HAP-1 (cell line): ENCODE measurements around the gene CD28.
"Not testable (repeated sequence)": the region's sequence is repeated elsewhere in the genome, so short reads cannot be mapped to it uniquely, and the experiment has no call there.

Experiments used
- DNase-seq, 2 experiments: peaks; one replicate each; pipeline ENCODE4 v3.0.0-alpha.2; 2016 to 2020; ENCODE audit warnings: low spot score in 2 of 2
- H3K27me3 ChIP-seq: fragments of 250-450 bp; sonication (Bioruptor Pico); 2 replicates; pipeline ENCODE4 v1.5.1; 2020; ENCODE audit warnings: low read depth, mild to moderate bottlenecking, moderate library complexity
- H3K36me3 ChIP-seq: fragments of 250-450 bp; sonication (Bioruptor Pico); replicated peaks from 2 replicates; pipeline ENCODE4 v1.5.1; 2020; ENCODE audit warnings: mild to moderate bottlenecking
- H3K4me1 ChIP-seq: fragments of 250-450 bp; sonication (Bioruptor Pico); 2 replicates; pipeline ENCODE4 v1.5.1; 2020; ENCODE audit warnings: mild to moderate bottlenecking
- H3K4me3 ChIP-seq: fragments of 250-450 bp; sonication (Bioruptor Pico); 2 replicates; pipeline ENCODE4 v1.5.1; 2020; ENCODE audit warnings: mild to moderate bottlenecking, moderate library complexity
- H3K9me3 ChIP-seq: fragments of 250-450 bp; sonication (Bioruptor Pico); 2 replicates; pipeline ENCODE4 v1.5.1; 2020; ENCODE audit warnings: mild to moderate bottlenecking, moderate library complexity
- in situ Hi-C: fragments of 300-500 bp; cut with MboI; formaldehyde crosslinking; loops from 3 replicates; pipeline ENCODE4 v1.14.3; 2020; ENCODE audit warnings: low sequenced_read_pairs, inconsistent platforms, mixed read lengths

CD28 gene

GRCh38 chr2:203692031-203692710, 14.3 kb upstream of the CD28 start:
- Histone ChIP-seq H3K36me3 (no peaks in the 10 kb centered on the region), H3K4me1 (no peaks in the 10 kb centered on the region), H3K4me3 (no peak overlapping the region), H3K9me3 (no peaks in the 10 kb centered on the region), H3K27me3 (no peaks in the 10 kb centered on the region)
- no peak for DNase-seq
- in situ Hi-C loops = no loop called here

- DNase-seq = no peak
- H3K27me3 ChIP-seq = no peaks in the 10 kb centered on the region
- H3K36me3 ChIP-seq = no peaks in the 10 kb centered on the region
- no peaks in the 10 kb centered on the region for H3K9me3 ChIP-seq
- no peak overlapping the region for H3K4me3 ChIP-seq
- in situ Hi-C loops = no loop called here
- H3K4me1 ChIP-seq = no peaks in the 10 kb centered on the region
These were observed 13.1 kb upstream of the CD28 start for GRCh38 chr2:203693242-203693879.

GRCh38 chr2:203694191-203694590, 12.2 kb upstream of the CD28 start:
- DNase-seq = no peak
- no peaks in the 10 kb centered on the region for H3K27me3 ChIP-seq
- in situ Hi-C loops = no loop called here
- H3K4me1 ChIP-seq = no peaks in the 10 kb centered on the region
- H3K4me3 ChIP-seq = no peak overlapping the region
- no peaks in the 10 kb centered on the region for H3K36me3 ChIP-seq
- no peaks in the 10 kb centered on the region for H3K9me3 ChIP-seq

GRCh38 chr2:203697190-203697589, 9.2 kb upstream of the CD28 start:
- Histone ChIP-seq H3K27me3 (no peaks in the 10 kb centered on the region), H3K4me1 (no peaks in the 10 kb centered on the region), H3K4me3 (no peak overlapping the region), H3K9me3 (no peaks in the 10 kb centered on the region), H3K36me3 (no peaks in the 10 kb centered on the region)
- no peak for DNase-seq
- in situ Hi-C loops = no loop called here

GRCh38 chr2:203697763-203698162, 8.7 kb upstream of the CD28 start:
- in situ Hi-C loops, DNase-seq, H3K36me3 ChIP-seq, H3K27me3 ChIP-seq, H3K9me3 ChIP-seq, H3K4me3 ChIP-seq, H3K4me1 ChIP-seq: not testable (repeated sequence)

- H3K4me1 ChIP-seq, H3K4me3 ChIP-seq, H3K27me3 ChIP-seq, in situ Hi-C loops, H3K9me3 ChIP-seq, H3K36me3 ChIP-seq, DNase-seq: not testable (repeated sequence)
These were observed 8.0 kb upstream of the CD28 start for GRCh38 chr2:203698410-203698809.

- in situ Hi-C loops = no loop called here
- Histone ChIP-seq H3K4me3 (no peak overlapping the region), H3K27me3 (0 out of 2 replicates have a peak, but pooled peaks cover 2% of the 10 kb centered on the region), H3K4me1 (no peaks in the 10 kb centered on the region), H3K9me3 (no peaks in the 10 kb centered on the region), H3K36me3 (no peaks in the 10 kb centered on the region)
- no peak for DNase-seq
These were observed 2.0 kb upstream of the CD28 start for GRCh38 chr2:203704430-203704829.

GRCh38 chr2:203705178-203705577, 1.3 kb upstream of the CD28 start:
- Histone ChIP-seq H3K36me3 (no peaks in the 10 kb centered on the region), H3K9me3 (no peaks in the 10 kb centered on the region), H3K4me3 (no peak overlapping the region), H3K4me1 (no peaks in the 10 kb centered on the region), H3K27me3 (0 out of 2 replicates have a peak, but pooled peaks cover 2% of the 10 kb centered on the region)
- in situ Hi-C loops = no loop called here
- DNase-seq = no peak

- no peak overlapping the region for H3K4me3 ChIP-seq
- in situ Hi-C loops = no loop called here
- H3K4me1 ChIP-seq = no peaks in the 10 kb centered on the region
- H3K36me3 ChIP-seq = no peaks in the 10 kb centered on the region
- H3K9me3 ChIP-seq = no peaks in the 10 kb centered on the region
- H3K27me3 ChIP-seq = 0 out of 2 replicates have a peak, but pooled peaks cover 2% of the 10 kb centered on the region
- DNase-seq = no peak
These were observed 1.1 kb downstream of the CD28 start for GRCh38 chr2:203707530-203707929.

- no peak overlapping the region for H3K4me3 ChIP-seq
These were observed 2.5 kb downstream of the CD28 start for GRCh38 chr2:203708846-203709396.

GRCh38 chr2:203709416-203710040, 3.1 kb downstream of the CD28 start:
- no peak for DNase-seq
- no peaks in the 10 kb centered on the region for H3K36me3 ChIP-seq
- in situ Hi-C loops = no loop called here
- no peaks in the 10 kb centered on the region for H3K4me1 ChIP-seq
- no peaks in the 10 kb centered on the region for H3K9me3 ChIP-seq
- 0 out of 2 replicates have a peak, but pooled peaks cover 2% of the 10 kb centered on the region for H3K27me3 ChIP-seq
- no peak overlapping the region for H3K4me3 ChIP-seq

More at GRCh38 chr2:203708846-203709396, 2.5 kb downstream of the CD28 start:
- no peaks in the 10 kb centered on the region for H3K9me3 ChIP-seq
- H3K4me1 ChIP-seq = no peaks in the 10 kb centered on the region
- no peak for DNase-seq
- H3K36me3 ChIP-seq = no peaks in the 10 kb centered on the region
- H3K27me3 ChIP-seq = 0 out of 2 replicates have a peak, but pooled peaks cover 2% of the 10 kb centered on the region
- in situ Hi-C loops = no loop called here

GRCh38 chr2:203710226-203710625, 3.8 kb downstream of the CD28 start:
- no peak for DNase-seq
- Histone ChIP-seq H3K9me3 (no peaks in the 10 kb centered on the region), H3K36me3 (no peaks in the 10 kb centered on the region), H3K27me3 (0 out of 2 replicates have a peak, but pooled peaks cover 2% of the 10 kb centered on the region), H3K4me1 (no peaks in the 10 kb centered on the region), H3K4me3 (no peak overlapping the region)
- in situ Hi-C loops = no loop called here

GRCh38 chr2:203710952-203711351, 4.5 kb downstream of the CD28 start:
- Histone ChIP-seq H3K27me3 (0 out of 2 replicates have a peak, but pooled peaks cover 2% of the 10 kb centered on the region), H3K4me3 (no peak overlapping the region), H3K36me3 (no peaks in the 10 kb centered on the region), H3K4me1 (no peaks in the 10 kb centered on the region), H3K9me3 (no peaks in the 10 kb centered on the region)
- DNase-seq = no peak
- in situ Hi-C loops = no loop called here

- in situ Hi-C loops = no loop called here
- Histone ChIP-seq H3K4me1 (no peaks in the 10 kb centered on the region), H3K9me3 (no peaks in the 10 kb centered on the region), H3K4me3 (no peak overlapping the region), H3K36me3 (no peaks in the 10 kb centered on the region), H3K27me3 (0 out of 2 replicates have a peak, but pooled peaks cover 2% of the 10 kb centered on the region)
- DNase-seq = no peak
These were observed 5.0 kb downstream of the CD28 start for GRCh38 chr2:203711399-203711798.
